Measurements from ENCODE around the gene AFAP1.

AFAP1 gene

GRCh38 chr4:7970361-7970946 is 30.8 kb upstream of the AFAP1 start:
- no peak for DNase-seq (ENCODE audit: low read depth in 1 of 2, low spot score in 1 of 2)

DNA sequence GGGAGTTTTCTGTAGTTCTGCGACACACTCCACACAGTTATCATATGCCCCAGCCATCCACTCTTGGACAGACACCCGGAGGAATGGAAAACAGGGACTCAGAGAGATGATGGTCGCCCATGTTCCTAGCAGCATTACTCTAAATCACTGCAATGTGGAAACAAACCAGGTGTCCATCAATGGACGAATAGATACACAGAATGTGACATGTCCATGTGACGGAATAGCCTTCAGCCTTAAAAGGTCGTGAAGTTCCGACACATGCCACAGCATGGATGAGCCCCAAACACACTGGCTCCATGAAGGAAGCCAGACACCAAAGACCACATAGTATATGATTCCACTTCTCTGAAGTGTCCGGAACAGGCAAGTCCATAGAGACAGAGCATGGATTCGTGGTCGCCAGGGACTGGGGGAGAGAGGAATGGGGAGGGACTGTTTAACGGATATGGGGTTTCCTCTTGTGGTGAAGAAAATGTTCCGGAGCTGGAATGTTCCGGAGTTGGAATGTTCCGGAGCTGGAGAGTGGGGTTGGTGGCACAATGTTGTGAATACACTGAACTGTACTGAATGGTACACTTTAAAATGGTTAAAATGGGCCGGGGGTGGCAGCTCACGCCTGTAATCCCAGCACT is 28.7 kb upstream of the AFAP1 start:
- no peak for DNase-seq (ENCODE audit: low read depth in 1 of 2, low spot score in 1 of 2)

- DNase-seq (ENCODE audit: low read depth in 1 of 2, low spot score in 1 of 2): no peak
Measured at GRCh38 chr4:7967501-7968261, 28.0 kb upstream of the AFAP1 start.

GRCh38 chr4:7967063-7967440 is 27.4 kb upstream of the AFAP1 start:
- DNase-seq (ENCODE audit: low read depth in 1 of 2, low spot score in 1 of 2): no peak

- no peak for DNase-seq (ENCODE audit: low read depth in 1 of 2, low spot score in 1 of 2)
Measured at GRCh38 chr4:7966281-7967062, 26.8 kb upstream of the AFAP1 start.

GRCh38 chr4:7964890-7965662 is 25.4 kb upstream of the AFAP1 start:
- DNase-seq (ENCODE audit: low read depth in 1 of 2, low spot score in 1 of 2): no peak

DNA sequence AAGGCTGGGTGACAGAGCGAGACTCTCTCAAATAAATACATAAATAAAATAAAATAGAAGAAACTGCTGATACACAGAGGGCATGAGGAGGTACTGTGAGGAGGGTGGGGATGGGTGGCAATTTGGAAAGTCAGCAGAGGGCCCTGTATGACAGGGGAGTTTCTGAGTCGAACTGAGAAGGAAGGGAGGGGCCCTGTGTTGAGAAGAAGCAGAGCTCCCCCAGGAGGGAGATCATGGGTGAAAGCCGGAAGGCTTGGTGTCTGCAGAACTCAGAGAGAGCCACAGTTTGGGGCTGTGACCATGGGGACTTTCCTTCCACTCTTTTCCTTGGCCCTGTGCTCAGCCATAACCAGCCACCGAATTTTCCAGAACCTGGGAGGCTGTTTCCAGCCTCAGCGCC is 24.8 kb upstream of the AFAP1 start:
- no peak for DNase-seq (ENCODE audit: low read depth in 1 of 2, low spot score in 1 of 2)

- DNase-seq (ENCODE audit: low read depth in 1 of 2, low spot score in 1 of 2): no peak
Measured at GRCh38 chr4:7963691-7964090, 24.0 kb upstream of the AFAP1 start.

DNA sequence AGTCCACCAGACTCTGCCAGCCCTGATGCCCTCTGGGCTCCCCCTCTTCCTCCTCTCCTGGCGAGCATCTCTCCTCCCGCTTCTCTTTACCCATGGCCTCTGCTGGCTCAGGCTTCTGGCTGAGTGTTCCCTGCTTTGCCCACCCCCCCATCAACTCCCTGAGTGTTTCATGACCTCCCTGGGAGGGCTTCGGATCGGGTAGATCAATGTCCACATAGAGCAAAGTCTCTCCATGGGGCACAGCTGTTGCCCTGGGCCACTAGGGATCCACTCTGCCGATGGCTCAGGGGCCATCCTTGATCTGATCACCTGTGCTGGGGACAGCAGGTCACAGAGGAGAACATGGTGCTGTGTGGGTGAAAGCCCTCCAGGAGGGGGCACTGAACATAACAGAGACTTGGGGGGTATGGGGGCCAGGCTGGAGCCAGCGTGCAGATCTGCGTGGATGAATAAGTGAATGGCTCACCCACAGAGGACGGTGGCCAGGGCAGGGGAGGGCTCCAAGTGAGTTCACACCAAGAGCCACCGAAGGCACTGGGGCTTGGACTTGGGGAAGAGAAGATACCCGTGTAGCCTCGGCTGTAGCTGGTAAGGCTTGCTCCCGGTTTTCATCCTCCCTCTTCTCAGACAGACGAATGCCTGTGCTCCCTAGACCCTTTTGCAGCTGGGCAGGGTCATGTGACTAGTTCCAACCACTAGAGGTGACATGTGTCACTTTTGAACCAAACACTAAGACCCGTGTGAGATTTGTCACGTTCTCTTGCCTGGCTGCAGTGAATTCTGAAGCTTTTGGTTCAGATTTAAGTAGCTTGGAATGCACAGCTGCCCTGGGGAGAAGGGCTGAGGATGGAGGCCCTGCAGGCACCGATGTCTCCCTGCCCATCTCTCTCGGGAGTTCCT is 23.2 kb upstream of the AFAP1 start:
- no peak for DNase-seq (ENCODE audit: low read depth in 1 of 2, low spot score in 1 of 2)

GRCh38 chr4:7960790-7961655 is 21.4 kb upstream of the AFAP1 start:
- peak in 1 of 2 donors; percentile 44 for DNase-seq (ENCODE audit: low read depth in 1 of 2, low spot score in 1 of 2)

DNA sequence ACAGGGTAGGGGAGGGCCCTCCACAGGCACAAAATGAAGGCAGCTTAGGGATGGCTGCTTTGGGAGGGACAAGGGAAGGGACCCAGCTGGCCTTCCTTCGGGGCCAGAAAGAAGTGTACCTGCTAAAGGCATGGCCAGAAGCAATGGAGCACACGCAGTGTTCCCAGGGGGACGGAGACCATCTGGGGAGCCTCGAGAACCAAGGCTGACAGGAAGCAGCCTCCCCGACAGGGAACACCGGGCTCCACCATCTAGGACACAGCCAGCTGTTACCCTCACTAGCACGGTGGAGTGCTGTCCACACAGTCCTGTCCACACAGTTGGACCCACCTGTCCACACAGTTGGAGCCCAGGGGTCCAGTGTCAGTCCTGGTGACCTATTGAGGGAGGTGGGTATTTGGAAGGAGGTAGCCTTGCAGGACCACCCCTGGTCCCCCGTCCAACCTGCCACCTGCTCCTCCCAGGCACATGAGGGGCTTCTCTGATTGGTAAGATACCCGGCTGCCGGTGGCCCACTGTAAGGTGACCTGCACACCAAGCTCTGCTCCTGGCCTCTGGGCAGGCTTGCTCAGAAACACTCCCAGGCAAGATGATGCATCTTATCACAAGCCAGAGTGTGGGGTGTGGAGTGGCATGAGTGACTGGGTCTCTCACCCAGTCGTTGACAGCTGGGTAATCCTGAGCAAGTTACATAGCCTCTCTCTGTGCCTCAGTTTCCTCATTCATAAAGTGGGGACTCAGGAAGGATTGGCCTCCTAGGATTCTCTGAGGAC is 20.5 kb upstream of the AFAP1 start:
- DNase-seq (ENCODE audit: low read depth in 1 of 2, low spot score in 1 of 2): no peak

DNA sequence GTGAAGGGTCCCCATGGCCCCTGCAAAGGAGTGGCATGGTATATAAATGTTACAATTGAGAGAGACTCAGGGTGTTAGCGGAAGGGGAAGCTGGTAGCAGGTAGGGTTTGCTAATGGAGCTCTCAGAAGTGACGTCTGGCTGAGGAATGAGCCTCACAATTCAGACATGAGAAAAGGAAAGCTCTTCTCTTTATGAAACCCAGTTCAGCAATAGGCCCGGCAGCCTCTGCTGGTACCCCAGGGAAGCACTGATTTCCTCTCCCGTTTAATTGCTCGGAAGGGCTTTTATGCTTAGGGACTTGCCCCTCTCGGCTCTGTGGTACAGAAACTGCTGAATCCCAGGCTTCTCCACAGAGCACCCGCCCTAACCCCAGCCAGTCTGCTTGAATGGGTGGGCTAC is 19.4 kb upstream of the AFAP1 start:
- DNase-seq (ENCODE audit: low read depth in 1 of 2, low spot score in 1 of 2): no peak

DNA sequence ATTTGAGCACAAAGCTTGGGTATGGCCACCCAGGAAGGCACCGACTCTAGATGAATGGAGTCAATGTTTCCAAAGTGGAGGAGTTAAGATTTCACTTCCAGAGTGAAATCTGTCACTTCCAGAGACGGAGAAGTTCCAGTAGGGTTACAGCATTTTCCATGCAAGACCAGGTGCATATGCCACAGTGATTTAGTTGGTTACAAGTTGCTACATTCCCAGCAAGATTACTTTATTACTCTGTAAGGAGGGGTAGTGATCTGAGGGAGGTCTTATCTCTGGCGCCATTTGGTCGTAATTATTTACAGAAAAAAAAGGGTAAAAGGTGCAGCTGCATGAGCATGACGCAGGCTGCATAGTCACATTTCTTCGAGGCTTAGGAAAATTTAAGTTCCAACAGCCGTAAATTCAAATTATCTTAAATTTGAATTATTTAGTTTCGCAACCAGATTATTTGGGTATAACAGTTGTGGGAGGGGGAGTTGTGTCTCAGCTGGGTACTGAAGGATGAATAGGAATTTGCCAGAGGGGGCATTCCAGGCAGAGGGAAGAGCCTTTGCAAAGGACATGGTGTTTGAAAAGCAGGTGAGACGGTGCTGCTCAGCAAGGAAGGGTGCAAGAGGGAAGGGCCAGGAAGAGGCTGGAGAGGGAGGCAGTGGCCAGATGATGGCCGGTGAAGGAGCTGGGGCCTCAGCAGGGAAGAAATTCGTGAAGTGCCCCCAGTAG is 17.4 kb upstream of the AFAP1 start:
- DNase-seq (ENCODE audit: low read depth in 1 of 2, low spot score in 1 of 2): no peak

DNA sequence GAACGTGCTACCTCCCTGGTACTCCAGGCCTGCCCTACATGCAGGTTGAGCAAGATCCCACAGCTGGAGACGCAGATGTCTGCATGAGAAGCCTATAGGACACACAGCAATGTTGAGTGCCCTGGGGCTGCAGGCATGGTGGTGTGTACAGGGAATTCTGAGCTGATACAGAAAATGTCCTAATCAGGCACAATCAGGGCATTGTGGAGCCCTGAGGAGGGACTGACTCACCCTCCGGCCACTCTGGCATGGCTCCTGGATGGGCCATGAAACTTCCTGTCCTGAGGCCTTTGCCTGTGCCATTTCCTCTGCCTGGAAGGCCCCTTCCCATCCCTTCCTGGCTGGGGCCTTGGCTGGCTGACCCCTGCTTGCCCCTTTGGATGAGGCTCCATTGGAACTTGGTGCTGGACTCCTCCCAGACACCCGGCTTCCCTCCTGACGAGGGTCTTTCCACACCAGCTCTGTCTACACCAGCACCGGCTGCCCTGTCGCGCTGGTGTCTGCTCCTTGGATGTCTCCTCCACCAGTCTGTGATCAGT is 16.7 kb upstream of the AFAP1 start:
- no peak for DNase-seq (ENCODE audit: low read depth in 1 of 2, low spot score in 1 of 2)

DNA sequence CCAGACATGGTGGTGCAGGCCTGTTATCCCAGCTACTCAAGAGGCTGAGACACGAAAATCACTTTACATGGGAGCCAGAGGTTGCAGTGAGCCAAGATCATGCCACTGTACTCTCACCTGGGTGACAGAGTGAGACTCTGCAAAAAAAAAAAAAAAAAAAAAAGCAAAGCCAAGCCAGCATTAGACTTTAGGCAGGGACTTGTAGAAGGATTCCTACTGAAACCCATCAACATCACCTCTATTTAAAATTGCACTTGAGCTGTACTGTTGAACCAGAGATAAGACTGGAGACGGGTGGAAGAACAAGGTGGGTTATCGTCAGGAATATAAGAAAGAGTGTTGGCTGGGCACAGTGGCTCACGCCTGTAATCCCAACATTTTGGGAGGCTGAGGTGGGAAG is 15.7 kb upstream of the AFAP1 start:
- DNase-seq (ENCODE audit: low read depth in 1 of 2, low spot score in 1 of 2): no peak

- no peak for DNase-seq (ENCODE audit: low read depth in 1 of 2, low spot score in 1 of 2)
Measured at GRCh38 chr4:7952615-7953014, 13.0 kb upstream of the AFAP1 start.

DNA sequence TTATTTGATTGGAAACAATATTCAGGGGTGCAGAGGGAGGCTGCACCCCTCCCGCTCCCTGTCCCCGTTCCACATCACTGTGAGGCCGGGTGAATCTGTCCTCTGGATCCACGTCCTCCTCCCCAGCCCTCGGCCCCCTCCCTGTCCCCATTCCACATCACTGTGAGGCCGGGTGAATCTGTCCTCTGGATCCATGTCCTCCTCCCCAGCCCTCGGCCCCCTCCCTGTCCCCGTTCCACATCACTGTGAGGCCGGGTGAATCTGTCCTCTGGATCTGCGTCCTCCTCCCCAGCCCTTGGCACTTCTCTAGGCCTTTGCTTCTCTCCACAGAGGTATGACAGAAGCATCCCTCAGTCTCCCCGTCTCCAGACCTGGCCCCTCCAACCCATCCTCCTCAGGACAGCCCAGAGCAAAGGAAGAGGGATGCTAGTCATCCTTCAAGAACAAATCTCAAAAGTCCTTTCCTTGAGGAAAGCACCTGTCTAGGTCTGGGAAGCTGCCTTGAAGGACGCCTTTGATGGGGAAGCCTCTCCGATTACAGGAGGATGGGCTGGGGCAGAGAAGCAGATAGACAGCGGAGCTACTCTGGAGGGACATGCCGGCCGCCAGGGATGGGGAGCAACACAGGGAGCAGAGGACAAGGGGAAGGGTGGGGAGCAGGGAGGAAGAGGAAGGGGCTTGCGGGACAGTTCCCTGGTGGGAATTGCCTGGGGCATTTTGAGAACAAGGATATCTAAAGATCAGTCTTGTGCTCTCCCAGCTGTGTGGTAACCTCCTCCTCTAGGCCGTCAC is 10.8 kb upstream of the AFAP1 start:
- DNase-seq (ENCODE audit: low read depth in 1 of 2, low spot score in 1 of 2): no peak

All from activated T-helper 1 cell treated with anti-CD3 and anti-CD28 coated beads, Interleukin-2, amount 50 U/mL, for 16 hours (primary cell).